ENCODE data around the gene HPCAL1.
A peak's percentile ranks its signal among the peaks of the same experiment; 100 is the strongest.

The HPCAL1 gene

GRCh38 chr2:10326151-10326616, 23.5 kb downstream of the HPCAL1 start:
- Mint-ChIP-seq H3K36me3 (ENCODE audit: low read depth) (peaks cover 25% of the 10 kb centered on the region), H3K27me3 (no peaks in the 10 kb centered on the region), H3K27ac (peak overlapping the region; percentile 62), H3K4me1 (ENCODE audit: low read depth) (peaks cover 85% of the 10 kb centered on the region), H3K9me3 (peaks cover under 1% of the 10 kb centered on the region), H3K4me3 (no peak overlapping the region)
- no peak for DNase-seq

GRCh38 chr2:10326707-10327594, 24.2 kb downstream of the HPCAL1 start:
- no peak overlapping the region for H3K4me3 Mint-ChIP-seq
- peaks cover 89% of the 10 kb centered on the region for H3K4me1 Mint-ChIP-seq (ENCODE audit: low read depth)
- H3K9me3 Mint-ChIP-seq: no peaks in the 10 kb centered on the region
- H3K36me3 Mint-ChIP-seq (ENCODE audit: low read depth): peaks cover 19% of the 10 kb centered on the region
- no peaks in the 10 kb centered on the region for H3K27me3 Mint-ChIP-seq
- H3K27ac Mint-ChIP-seq: no peak overlapping the region
- no peak for DNase-seq

GRCh38 chr2:10327896-10328669, 25.4 kb downstream of the HPCAL1 start:
- no peaks in the 10 kb centered on the region for H3K27me3 Mint-ChIP-seq
- peaks cover 8% of the 10 kb centered on the region for H3K36me3 Mint-ChIP-seq (ENCODE audit: low read depth)
- H3K4me3 Mint-ChIP-seq: no peak overlapping the region
- H3K27ac Mint-ChIP-seq: peak overlapping the region; percentile 96
- no peak for DNase-seq
- H3K9me3 Mint-ChIP-seq: no peaks in the 10 kb centered on the region
- peaks cover 95% of the 10 kb centered on the region for H3K4me1 Mint-ChIP-seq (ENCODE audit: low read depth)

- no peak for DNase-seq
- Mint-ChIP-seq H3K4me3 (peak overlapping the region; percentile 85), H3K27ac (peak overlapping the region; percentile 96), H3K4me1 (ENCODE audit: low read depth) (peaks cover 94% of the 10 kb centered on the region), H3K36me3 (ENCODE audit: low read depth) (peaks cover 7% of the 10 kb centered on the region), H3K9me3 (no peaks in the 10 kb centered on the region), H3K27me3 (no peaks in the 10 kb centered on the region)
These were observed 26.2 kb downstream of the HPCAL1 start for GRCh38 chr2:10328670-10329579.

- H3K4me1 Mint-ChIP-seq (ENCODE audit: low read depth): peaks cover 88% of the 10 kb centered on the region
- peaks cover 7% of the 10 kb centered on the region for H3K36me3 Mint-ChIP-seq (ENCODE audit: low read depth)
- DNase-seq: no peak
- peak overlapping the region; percentile 96 for H3K27ac Mint-ChIP-seq
- no peaks in the 10 kb centered on the region for H3K9me3 Mint-ChIP-seq
- H3K27me3 Mint-ChIP-seq: no peaks in the 10 kb centered on the region
- peak overlapping the region; percentile 85 for H3K4me3 Mint-ChIP-seq
These were observed 26.8 kb downstream of the HPCAL1 start for GRCh38 chr2:10329580-10329879.

- H3K36me3 Mint-ChIP-seq (ENCODE audit: low read depth): peaks cover 11% of the 10 kb centered on the region
- H3K4me1 Mint-ChIP-seq (ENCODE audit: low read depth): peaks cover 89% of the 10 kb centered on the region
- H3K9me3 Mint-ChIP-seq: no peaks in the 10 kb centered on the region
- DNase-seq: peak; percentile 56
- H3K27me3 Mint-ChIP-seq: no peaks in the 10 kb centered on the region
- peak overlapping the region; percentile 96 for H3K27ac Mint-ChIP-seq
- peak overlapping the region; percentile 85 for H3K4me3 Mint-ChIP-seq
These were observed 27.4 kb downstream of the HPCAL1 start for GRCh38 chr2:10329880-10330699.

GRCh38 chr2:10330700-10331026, 28.0 kb downstream of the HPCAL1 start:
- Mint-ChIP-seq H3K4me3 (peak overlapping the region; percentile 85), H3K4me1 (ENCODE audit: low read depth) (peaks cover 88% of the 10 kb centered on the region), H3K27me3 (no peaks in the 10 kb centered on the region), H3K27ac (peak overlapping the region; percentile 96), H3K9me3 (no peaks in the 10 kb centered on the region), H3K36me3 (ENCODE audit: low read depth) (peaks cover 16% of the 10 kb centered on the region)
- no peak for DNase-seq

GRCh38 chr2:10331027-10331701, 28.5 kb downstream of the HPCAL1 start:
- H3K4me3 Mint-ChIP-seq: peak overlapping the region; percentile 85
- peak overlapping the region; percentile 96 for H3K27ac Mint-ChIP-seq
- H3K9me3 Mint-ChIP-seq: no peaks in the 10 kb centered on the region
- peaks cover 84% of the 10 kb centered on the region for H3K4me1 Mint-ChIP-seq (ENCODE audit: low read depth)
- no peaks in the 10 kb centered on the region for H3K27me3 Mint-ChIP-seq
- peaks cover 16% of the 10 kb centered on the region for H3K36me3 Mint-ChIP-seq (ENCODE audit: low read depth)
- DNase-seq: peak; percentile 78

- Mint-ChIP-seq H3K9me3 (no peaks in the 10 kb centered on the region), H3K4me3 (peak overlapping the region; percentile 85), H3K27me3 (no peaks in the 10 kb centered on the region), H3K27ac (peak overlapping the region; percentile 96), H3K36me3 (ENCODE audit: low read depth) (peaks cover 16% of the 10 kb centered on the region), H3K4me1 (ENCODE audit: low read depth) (peaks cover 78% of the 10 kb centered on the region)
- DNase-seq: peak; percentile 70
These were observed 29.1 kb downstream of the HPCAL1 start for GRCh38 chr2:10331702-10332401.

GRCh38 chr2:10332402-10333246, 29.9 kb downstream of the HPCAL1 start:
- Mint-ChIP-seq H3K27ac (peak overlapping the region; percentile 96), H3K4me1 (ENCODE audit: low read depth) (peaks cover 76% of the 10 kb centered on the region), H3K27me3 (no peaks in the 10 kb centered on the region)

GRCh38 chr2:10333247-10333613, 30.5 kb downstream of the HPCAL1 start:
- Mint-ChIP-seq H3K9me3 (no peaks in the 10 kb centered on the region), H3K27me3 (no peaks in the 10 kb centered on the region), H3K4me3 (peak overlapping the region; percentile 85), H3K36me3 (ENCODE audit: low read depth) (peaks cover 20% of the 10 kb centered on the region), H3K4me1 (ENCODE audit: low read depth) (peaks cover 76% of the 10 kb centered on the region), H3K27ac (peak overlapping the region; percentile 96)
- no peak for DNase-seq

More at GRCh38 chr2:10332402-10333246, 29.9 kb downstream of the HPCAL1 start:
- H3K4me3 Mint-ChIP-seq: peak overlapping the region; percentile 85
- peak; percentile 67 for DNase-seq
- H3K9me3 Mint-ChIP-seq: no peaks in the 10 kb centered on the region
- peaks cover 19% of the 10 kb centered on the region for H3K36me3 Mint-ChIP-seq (ENCODE audit: low read depth)

- Mint-ChIP-seq H3K4me3 (no peak overlapping the region), H3K27me3 (no peaks in the 10 kb centered on the region), H3K36me3 (ENCODE audit: low read depth) (peaks cover 26% of the 10 kb centered on the region), H3K9me3 (no peaks in the 10 kb centered on the region), H3K27ac (peak overlapping the region; percentile 96), H3K4me1 (ENCODE audit: low read depth) (peaks cover 75% of the 10 kb centered on the region)
- no peak for DNase-seq
These were observed 31.3 kb downstream of the HPCAL1 start for GRCh38 chr2:10333966-10334365.
